Fibroblast of villous mesenchyme (primary cell): Measurements from ENCODE around the gene BBS5. TPM values are rescaled to one million over a fixed set of nuclear protein-coding genes. Genes with fewer than 3 reads are reported as not detected.
A peak's percentile ranks its signal among the peaks of the same experiment; 100 is the strongest.

Source experiments
- DNase-seq: peaks from one replicate; pipeline ENCODE4 v3.0.0-alpha.2; 2010; ENCODE audit warnings: low read depth
- H3K4me3 ChIP-seq: 2 replicates; pipeline ENCODE4 v1.5.1; 2011; ENCODE audit warnings: low read depth, mild to moderate bottlenecking, low read length
- total RNA-seq: library from RNA; depleted of rRNA; stranded (reverse); fragments of >200 nt; gene quantifications from 2 replicates; pipeline ENCODE4 v1.2.3, GENCODE V29; 2012
- TF ChIP-seq, protein P1 (sequence below): IDR thresholded peaks from 2 replicates; pipeline ENCODE4 v1.5.1; 2012; ENCODE audit warnings: low read depth, mild to moderate bottlenecking, low read length; ENCODE audit not compliant: insufficient read depth

Gene BBS5
- total RNA-seq, 1 donor: 5.6 TPM

DNA sequence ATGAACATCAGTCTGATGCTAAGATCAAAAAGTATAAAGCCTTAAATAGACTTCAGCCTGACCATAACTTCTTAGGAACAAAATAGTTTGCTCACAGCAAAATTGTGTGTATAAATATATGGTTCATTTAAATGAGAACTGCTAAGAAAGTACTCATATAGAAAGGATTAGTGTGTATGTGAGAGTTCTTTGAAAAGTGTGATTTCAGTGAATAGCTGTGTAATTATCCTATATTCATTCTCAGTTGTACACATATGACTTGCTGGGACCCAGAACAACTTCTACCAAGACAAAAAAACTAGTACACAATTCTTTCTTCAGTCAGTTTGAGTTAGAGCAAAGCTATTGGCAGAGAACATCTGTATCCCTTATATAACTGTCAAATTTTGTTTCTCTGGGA is 7.2 kb downstream of the BBS5 start:
- DNase-seq: no peak
- TF ChIP-seq, protein P1, sequence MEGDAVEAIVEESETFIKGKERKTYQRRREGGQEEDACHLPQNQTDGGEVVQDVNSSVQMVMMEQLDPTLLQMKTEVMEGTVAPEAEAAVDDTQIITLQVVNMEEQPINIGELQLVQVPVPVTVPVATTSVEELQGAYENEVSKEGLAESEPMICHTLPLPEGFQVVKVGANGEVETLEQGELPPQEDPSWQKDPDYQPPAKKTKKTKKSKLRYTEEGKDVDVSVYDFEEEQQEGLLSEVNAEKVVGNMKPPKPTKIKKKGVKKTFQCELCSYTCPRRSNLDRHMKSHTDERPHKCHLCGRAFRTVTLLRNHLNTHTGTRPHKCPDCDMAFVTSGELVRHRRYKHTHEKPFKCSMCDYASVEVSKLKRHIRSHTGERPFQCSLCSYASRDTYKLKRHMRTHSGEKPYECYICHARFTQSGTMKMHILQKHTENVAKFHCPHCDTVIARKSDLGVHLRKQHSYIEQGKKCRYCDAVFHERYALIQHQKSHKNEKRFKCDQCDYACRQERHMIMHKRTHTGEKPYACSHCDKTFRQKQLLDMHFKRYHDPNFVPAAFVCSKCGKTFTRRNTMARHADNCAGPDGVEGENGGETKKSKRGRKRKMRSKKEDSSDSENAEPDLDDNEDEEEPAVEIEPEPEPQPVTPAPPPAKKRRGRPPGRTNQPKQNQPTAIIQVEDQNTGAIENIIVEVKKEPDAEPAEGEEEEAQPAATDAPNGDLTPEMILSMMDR: no peak
- no peak overlapping the region for H3K4me3 ChIP-seq

GRCh38 chr2:169490834-169491233 is 11.5 kb downstream of the BBS5 start:
- DNase-seq: no peak
- TF ChIP-seq, protein P1: no peak

GRCh38 chr2:169491378-169491777 is 12.1 kb downstream of the BBS5 start:
- TF ChIP-seq, protein P1: no peak
- no peak overlapping the region for H3K4me3 ChIP-seq
- no peak for DNase-seq

More at GRCh38 chr2:169490834-169491233, 11.5 kb downstream of the BBS5 start:
- H3K4me3 ChIP-seq: no peak overlapping the region

- no peak for DNase-seq
- TF ChIP-seq, protein P1: no peak
- H3K4me3 ChIP-seq: no peak overlapping the region
Measured at GRCh38 chr2:169493360-169493759, 14.1 kb downstream of the BBS5 start.

DNA sequence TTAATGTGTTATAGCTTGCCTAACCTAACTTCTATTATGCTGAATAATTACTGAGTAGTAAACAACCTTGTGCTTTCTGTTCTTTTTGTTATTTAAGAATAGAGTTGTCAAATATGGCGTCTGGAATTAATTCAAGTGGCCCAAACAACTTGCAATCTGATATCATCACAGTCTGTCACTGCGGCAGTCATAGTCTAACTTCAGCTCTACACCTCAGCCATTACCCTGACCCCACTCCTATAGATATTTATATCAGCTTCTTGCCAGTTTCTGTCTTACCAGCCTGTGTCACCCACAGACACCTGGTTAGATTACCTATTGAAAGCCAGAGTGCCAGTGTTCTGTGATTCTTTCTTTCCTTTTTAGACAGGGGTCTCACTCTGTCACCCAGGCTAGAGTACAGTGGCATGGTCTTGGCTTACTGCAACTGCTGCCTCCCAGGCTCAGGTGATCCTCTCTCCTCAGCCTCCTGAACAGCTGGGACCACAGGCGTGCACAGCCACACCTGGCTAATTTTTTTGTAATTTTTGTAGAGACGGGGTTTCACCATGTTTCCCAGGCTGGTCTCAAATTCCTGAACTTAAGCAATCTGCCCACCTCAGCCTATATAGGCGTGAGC is 16.1 kb downstream of the BBS5 start:
- no peak for DNase-seq
- no peak overlapping the region for H3K4me3 ChIP-seq
- TF ChIP-seq, protein P1: no peak

DNA sequence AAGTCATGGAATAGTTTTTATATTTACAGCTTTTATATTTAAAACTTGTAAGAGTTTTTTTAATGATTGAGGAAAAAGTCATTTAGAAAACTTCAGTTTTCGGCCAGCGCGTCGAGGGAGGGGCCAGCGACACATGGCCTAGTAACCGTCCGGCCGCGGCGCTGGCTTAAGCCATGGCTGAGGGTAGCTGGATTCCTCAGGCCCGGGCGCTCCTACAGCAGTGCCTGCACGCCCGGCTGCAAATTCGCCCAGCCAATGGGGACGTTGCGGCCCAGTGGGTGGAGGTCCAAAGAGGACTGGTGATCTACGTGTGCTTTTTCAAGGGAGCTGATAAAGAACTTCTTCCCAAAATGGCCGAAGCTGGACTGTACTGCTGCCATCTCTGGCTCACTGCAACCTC is 25.4 kb downstream of the BBS5 start:
- TF ChIP-seq, protein P1: no peak
- no peak for DNase-seq
- no peak overlapping the region for H3K4me3 ChIP-seq

GRCh38 chr2:169507698-169508097 is 28.4 kb downstream of the BBS5 start:
- DNase-seq: peak; percentile 76
- TF ChIP-seq, protein P1: no peak
- H3K4me3 ChIP-seq: no peak overlapping the region
